Measurements from ENCODE around the gene USP46. TPM values are rescaled to one million over a fixed set of nuclear protein-coding genes. Genes with fewer than 3 reads are reported as not detected.

USP46 gene
- total and polyA plus RNA-seq, 2 experiments from 2014 or later, result 17.8 to 34.0 TPM

GRCh38 chr4:52676536-52676935 lies 17.4 kb upstream of the USP46 start:
- Histone ChIP-seq H3K79me2 (no peaks in the 10 kb centered on the region), H3K9me2 (replicated peaks; ENCODE audit: insufficient read depth) (no peaks in the 10 kb centered on the region), H3K4me3 (no peak overlapping the region), H2AFZ (no peak overlapping the region), H3K27me3 (no peaks in the 10 kb centered on the region), H4K20me1 (ENCODE audit: insufficient read depth, poor library complexity, severe bottlenecking) (no peaks in the 10 kb centered on the region), H3K9me3 (ENCODE audit: low read depth) (no peaks in the 10 kb centered on the region), H3K36me3 (replicated peaks; ENCODE audit: insufficient read depth, low read depth) (no peaks in the 10 kb centered on the region), H3K4me2 (no peak overlapping the region), H3K4me1 (ENCODE audit: insufficient read depth) (no peaks in the 10 kb centered on the region), H3K27ac (no peak overlapping the region)
- no peak for DNase-seq (ENCODE audit: low spot score)
- WGBS (ENCODE audit: low lambda C conversion rate, missing lambda C conversion rate), result 94% methylated on average over 1 of the region's 1 CpG
- no peak for TF ChIP-seq EZH2phosphoT487 (IDR thresholded peaks at IDR 0.05; ENCODE audit: low read depth, severe bottlenecking, unreplicated experiment)
- no peak for TF ChIP-seq EZH2 (IDR thresholded peaks at IDR 0.05; ENCODE audit: borderline replicate concordance)
- no peak for TF ChIP-seq CTCF (IDR thresholded peaks at IDR 0.05; ENCODE audit: poor library complexity)

- TF ChIP-seq EZH2phosphoT487 (IDR thresholded peaks at IDR 0.05; ENCODE audit: low read depth, severe bottlenecking, unreplicated experiment) (no peak), CTCF (IDR thresholded peaks at IDR 0.05; ENCODE audit: poor library complexity) (no peak), EZH2 (IDR thresholded peaks at IDR 0.05; ENCODE audit: borderline replicate concordance) (no peak)
- 89% methylated on average over 3 of the region's 3 CpGs for WGBS (ENCODE audit: low lambda C conversion rate, missing lambda C conversion rate)
- H3K9me2 ChIP-seq (replicated peaks; ENCODE audit: insufficient read depth), result no peaks in the 10 kb centered on the region
Observed at GRCh38 chr4:52675111-52675510, 16.0 kb upstream of the USP46 start.

GRCh38 chr4:52670739-52671138 lies 11.6 kb upstream of the USP46 start:
- Histone ChIP-seq H3K79me2 (no peaks in the 10 kb centered on the region), H3K4me3 (no peak overlapping the region), H3K27ac (no peak overlapping the region), H3K4me2 (no peak overlapping the region), H4K20me1 (ENCODE audit: insufficient read depth, poor library complexity, severe bottlenecking) (no peaks in the 10 kb centered on the region), H3K4me1 (ENCODE audit: insufficient read depth) (no peaks in the 10 kb centered on the region), H2AFZ (no peak overlapping the region), H3K9me2 (replicated peaks; ENCODE audit: insufficient read depth) (no peaks in the 10 kb centered on the region), H3K9me3 (ENCODE audit: low read depth) (no peaks in the 10 kb centered on the region), H3K36me3 (replicated peaks; ENCODE audit: insufficient read depth, low read depth) (no peaks in the 10 kb centered on the region), H3K27me3 (no peaks in the 10 kb centered on the region)
- DNase-seq (ENCODE audit: low spot score), result no peak
- 83% methylated on average over 2 of the region's 2 CpGs for WGBS (ENCODE audit: low lambda C conversion rate, missing lambda C conversion rate)
- TF ChIP-seq EZH2 (IDR thresholded peaks at IDR 0.05; ENCODE audit: borderline replicate concordance), result no peak

More at GRCh38 chr4:52675111-52675510, 16.0 kb upstream of the USP46 start:
- Histone ChIP-seq H3K4me3 (no peak overlapping the region), H3K4me2 (no peak overlapping the region), H3K27me3 (no peaks in the 10 kb centered on the region), H4K20me1 (ENCODE audit: insufficient read depth, poor library complexity, severe bottlenecking) (no peaks in the 10 kb centered on the region), H3K4me1 (ENCODE audit: insufficient read depth) (no peaks in the 10 kb centered on the region), H3K79me2 (no peaks in the 10 kb centered on the region), H3K27ac (no peak overlapping the region), H3K9me3 (ENCODE audit: low read depth) (no peaks in the 10 kb centered on the region), H3K36me3 (replicated peaks; ENCODE audit: insufficient read depth, low read depth) (no peaks in the 10 kb centered on the region), H2AFZ (no peak overlapping the region)
- DNase-seq (ENCODE audit: low spot score), result no peak

GRCh38 chr4:52670121-52670520 lies 11.0 kb upstream of the USP46 start:
- H3K9me3 ChIP-seq (ENCODE audit: low read depth), result no peaks in the 10 kb centered on the region
- no peak overlapping the region for H3K4me2 ChIP-seq
- no peaks in the 10 kb centered on the region for H3K36me3 ChIP-seq (replicated peaks; ENCODE audit: insufficient read depth, low read depth)
- H3K9me2 ChIP-seq (replicated peaks; ENCODE audit: insufficient read depth), result no peaks in the 10 kb centered on the region
- H3K27me3 ChIP-seq, result no peaks in the 10 kb centered on the region
- DNase-seq (ENCODE audit: low spot score), result no peak
- H2AFZ ChIP-seq, result no peak overlapping the region
- H3K79me2 ChIP-seq, result no peaks in the 10 kb centered on the region
- H3K27ac ChIP-seq, result no peak overlapping the region
- H4K20me1 ChIP-seq (ENCODE audit: insufficient read depth, poor library complexity, severe bottlenecking), result no peaks in the 10 kb centered on the region
- TF ChIP-seq EZH2phosphoT487 (IDR thresholded peaks at IDR 0.05; ENCODE audit: low read depth, severe bottlenecking, unreplicated experiment) (no peak), CTCF (IDR thresholded peaks at IDR 0.05; ENCODE audit: poor library complexity) (no peak)
- no peaks in the 10 kb centered on the region for H3K4me1 ChIP-seq (ENCODE audit: insufficient read depth)
- 88% methylated on average over 2 of the region's 2 CpGs for WGBS (ENCODE audit: low lambda C conversion rate, missing lambda C conversion rate)
- H3K4me3 ChIP-seq, result no peak overlapping the region

All from hepatocyte (in vitro differentiated cells).